KG1 (cell line): ENCODE results near the gene C1QTNF9B.
"Not testable (repeated sequence)": the region's sequence is repeated elsewhere in the genome, so short reads cannot be mapped to it uniquely, and the experiment has no call there.

Experiments
- DNase-seq: peaks from one replicate; lab custom pipeline; 2025; lab: John Stamatoyannopoulos, UW

Gene C1QTNF9B

GRCh38 chr13:23897452-23897919 lies at the start of gene C1QTNF9B:
C1QTNF9B (minus strand) TSS chr13:23897502.
- DNase-seq, result not testable (repeated sequence)

- DNase-seq, result no peak
Observed at GRCh38 chr13:23946900-23947299, 49.6 kb upstream of the C1QTNF9B start.

DNA sequence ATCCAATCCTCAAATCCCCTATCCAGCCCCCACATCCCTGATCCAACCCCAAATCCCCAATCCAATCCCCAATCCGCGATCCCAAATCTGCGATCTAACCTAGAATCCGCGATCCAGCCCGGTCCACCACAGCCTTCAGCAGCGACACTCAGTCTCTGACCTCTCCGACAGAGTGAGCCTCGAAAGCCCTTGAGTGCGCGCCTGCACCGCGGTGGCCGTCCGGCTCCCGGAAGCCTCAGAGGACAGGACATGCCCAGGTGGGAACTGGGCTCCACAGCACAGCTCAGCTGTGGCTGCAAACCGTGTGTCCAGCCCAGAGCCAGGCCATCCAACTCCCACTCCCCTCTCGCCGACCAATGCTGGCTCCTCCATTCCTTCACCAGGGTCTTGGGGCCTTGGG lies 48.8 kb upstream of the C1QTNF9B start:
- no peak for DNase-seq

- DNase-seq, result no peak
Observed at GRCh38 chr13:23945612-23946011, 48.3 kb upstream of the C1QTNF9B start.

GRCh38 chr13:23941211-23941610 lies 43.9 kb upstream of the C1QTNF9B start:
- no peak for DNase-seq

DNA sequence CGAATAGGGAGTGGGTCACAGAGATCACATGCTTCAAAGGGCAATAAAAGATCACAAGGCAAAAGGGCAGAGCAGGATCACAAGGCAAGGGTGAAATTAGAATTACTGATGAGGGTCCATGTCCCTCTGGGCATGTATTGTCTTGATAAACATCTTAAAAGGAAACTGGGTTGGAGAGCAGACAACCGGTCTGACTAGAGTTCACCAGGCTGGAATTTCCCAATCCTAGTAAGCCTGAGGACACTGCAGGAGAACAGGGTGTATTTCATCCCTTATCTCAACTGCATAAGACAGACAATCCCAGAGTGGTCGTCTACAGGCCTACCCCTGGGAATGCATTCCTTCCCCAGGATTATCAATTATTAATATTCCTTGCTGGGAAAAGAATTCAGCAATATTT lies 42.4 kb upstream of the C1QTNF9B start:
- DNase-seq, result not testable (repeated sequence)

- no peak for DNase-seq
Observed at GRCh38 chr13:23934520-23934919, 37.2 kb upstream of the C1QTNF9B start.

- DNase-seq, result no peak
Observed at GRCh38 chr13:23928985-23929384, 31.7 kb upstream of the C1QTNF9B start.

DNA sequence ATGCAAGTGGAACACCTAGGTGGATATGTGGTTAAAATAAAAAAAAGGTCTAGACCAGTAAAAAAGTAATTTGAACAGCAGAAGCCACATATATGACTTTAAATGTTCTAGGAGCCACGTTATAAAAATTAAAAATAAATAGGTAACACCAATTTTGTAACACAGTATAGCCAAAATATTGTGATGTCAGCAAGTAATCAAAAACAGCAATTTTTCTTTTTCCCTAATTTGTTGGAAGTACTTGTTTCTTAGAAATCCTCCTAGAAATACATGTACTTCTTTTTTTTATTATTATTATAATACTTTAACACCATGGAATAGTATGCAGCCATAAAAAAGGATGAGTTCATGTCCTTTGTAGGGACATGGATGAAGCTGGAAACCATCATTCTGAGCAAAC lies 25.7 kb upstream of the C1QTNF9B start:
- no peak for DNase-seq

DNA sequence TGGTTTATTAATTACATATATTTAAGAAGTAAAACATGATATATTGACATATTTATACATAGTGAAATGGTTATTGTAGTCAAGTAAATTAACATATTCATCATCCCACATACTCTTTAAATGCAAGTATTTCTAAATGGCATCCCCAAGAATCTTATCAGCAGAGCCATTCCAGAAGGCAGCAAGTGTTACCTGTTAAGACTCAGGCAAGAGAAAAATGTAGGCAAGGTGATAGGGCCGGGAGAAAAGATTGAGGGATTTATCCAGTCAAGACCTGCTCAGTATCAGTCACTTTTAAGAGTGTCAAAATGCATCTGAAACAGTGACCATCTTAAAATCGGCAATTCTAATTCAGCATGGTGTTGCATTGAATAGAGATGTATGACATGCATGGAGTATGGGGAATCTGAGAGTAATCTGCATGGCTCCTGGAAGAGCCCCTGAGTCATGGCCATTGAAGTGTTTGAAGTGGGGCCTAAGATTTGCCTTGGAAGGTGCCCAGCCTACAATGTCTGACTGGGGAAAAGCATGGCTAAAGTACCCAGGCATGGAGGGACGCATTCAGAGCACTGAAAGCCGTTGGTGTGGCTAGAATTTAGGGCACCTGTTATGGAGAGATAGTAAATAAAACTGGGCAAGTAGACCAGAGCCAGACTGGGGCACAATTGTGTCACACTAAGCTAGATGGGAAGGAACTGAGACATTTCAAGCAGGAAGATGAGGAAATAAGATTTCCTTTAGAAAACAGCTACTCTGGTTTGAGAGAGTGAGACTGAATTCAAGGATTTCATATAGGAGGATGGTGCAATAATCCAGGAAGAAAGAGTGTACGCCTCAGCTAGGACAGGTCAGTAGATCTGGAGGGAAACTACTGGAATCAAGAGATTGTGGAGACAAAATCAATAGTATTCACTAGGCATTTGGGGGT lies 25.0 kb upstream of the C1QTNF9B start:
- DNase-seq, result no peak

DNA sequence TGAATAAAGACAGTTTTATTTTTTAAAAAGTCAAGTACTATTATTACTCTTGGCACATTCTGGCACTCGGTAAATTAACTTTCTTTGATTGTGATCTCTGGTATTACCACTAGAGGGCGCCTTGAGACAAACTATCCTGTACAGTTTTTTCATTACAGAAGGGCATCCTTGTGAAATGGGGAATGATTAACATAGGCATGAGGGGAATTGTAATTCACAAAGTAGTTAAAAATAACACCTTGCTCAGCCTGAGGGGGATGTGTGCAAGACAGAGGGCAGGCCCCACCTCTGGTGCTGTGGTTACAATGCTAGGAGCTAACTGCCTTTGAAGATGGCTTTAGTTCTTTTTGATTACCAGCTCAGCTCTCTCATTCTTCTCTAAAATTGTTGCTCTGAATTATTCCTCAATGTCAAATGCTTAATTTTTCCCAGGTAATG lies 24.2 kb upstream of the C1QTNF9B start:
- DNase-seq, result peak; percentile 30

GRCh38 chr13:23919006-23919405 lies 21.7 kb upstream of the C1QTNF9B start:
- DNase-seq, result no peak

GRCh38 chr13:23918208-23918607 lies 20.9 kb upstream of the C1QTNF9B start:
- no peak for DNase-seq

DNA sequence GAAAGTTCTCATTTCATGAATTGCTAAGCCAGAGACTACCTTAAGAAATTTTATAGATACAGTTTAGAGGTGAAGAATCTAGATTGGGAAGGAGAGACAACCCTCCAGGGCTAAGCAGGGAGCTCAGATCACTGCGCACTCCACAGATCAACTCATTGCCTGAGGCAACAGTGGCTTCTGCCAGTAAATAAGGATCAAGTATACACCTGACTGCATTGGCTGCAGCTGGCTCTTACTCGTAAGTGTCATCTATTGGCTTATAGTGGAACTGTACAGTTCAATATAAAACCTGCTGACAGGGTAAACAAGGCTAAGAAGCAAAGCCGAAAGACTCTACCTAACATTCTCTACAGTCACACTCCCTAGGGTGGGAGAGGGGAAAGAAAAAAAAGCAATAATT lies 18.0 kb upstream of the C1QTNF9B start:
- no peak for DNase-seq

DNA sequence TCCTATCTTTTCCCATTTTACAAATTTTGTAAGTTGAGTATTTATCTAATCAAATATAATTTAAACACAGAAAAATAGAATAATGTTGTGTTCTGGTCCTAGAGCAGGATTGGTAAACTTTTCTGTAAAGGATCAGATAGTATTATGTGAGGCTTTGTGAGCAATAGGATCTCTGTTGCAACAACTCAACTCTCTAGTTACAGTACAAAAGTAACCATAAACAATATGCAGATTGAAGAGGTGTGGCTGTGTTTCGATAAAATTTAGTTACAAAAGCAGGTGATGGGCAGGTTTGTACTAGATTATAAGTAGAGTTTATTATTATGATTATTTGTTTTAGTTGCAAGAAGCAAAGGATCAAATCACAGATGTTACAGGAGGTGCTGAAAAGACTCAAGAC lies 15.2 kb upstream of the C1QTNF9B start:
- no peak for DNase-seq

- DNase-seq, result no peak
Observed at GRCh38 chr13:23909606-23910005, 12.3 kb upstream of the C1QTNF9B start.

DNA sequence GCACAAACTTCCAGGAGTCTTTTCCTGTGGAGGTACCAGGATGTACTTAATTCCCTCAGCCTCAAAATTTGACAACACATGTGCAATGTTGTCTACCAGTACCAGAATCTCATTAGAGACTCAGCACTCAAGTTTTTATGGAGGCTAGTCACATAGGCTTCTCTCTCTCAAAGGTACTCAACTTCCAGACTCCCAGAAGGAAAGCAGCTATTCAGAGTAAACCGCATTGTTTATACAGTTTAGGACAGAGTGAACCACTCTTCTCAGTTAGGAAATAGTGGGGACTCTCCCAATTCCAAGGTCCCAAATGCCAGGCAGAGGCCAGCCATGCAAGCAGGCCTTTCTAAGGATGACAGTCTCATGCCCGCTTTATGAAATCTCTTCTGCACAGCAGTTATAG lies 8.5 kb upstream of the C1QTNF9B start:
- no peak for DNase-seq

DNA sequence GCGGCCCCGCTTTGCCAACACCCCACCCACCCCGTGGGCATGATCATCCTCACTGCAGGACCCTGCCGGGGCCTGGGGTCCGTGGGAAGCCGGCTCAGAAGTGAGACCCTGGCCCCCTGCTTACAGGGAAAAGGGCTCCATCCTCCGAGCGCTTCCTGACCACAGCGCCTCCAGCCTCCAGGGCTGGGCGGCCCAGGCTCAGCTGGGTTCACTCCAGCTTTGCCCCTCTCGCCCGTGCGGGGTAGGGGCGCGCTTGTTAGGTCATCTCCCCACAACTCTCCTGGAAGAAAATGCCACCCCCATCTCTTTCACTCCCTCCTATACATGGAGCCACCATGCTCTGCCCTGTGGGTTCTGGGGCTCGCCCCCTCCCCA lies 6.6 kb upstream of the C1QTNF9B start:
- DNase-seq, result no peak

GRCh38 chr13:23902975-23903905 lies 5.9 kb upstream of the C1QTNF9B start:
- DNase-seq, result no peak

GRCh38 chr13:23901365-23901764 lies 4.1 kb upstream of the C1QTNF9B start:
- DNase-seq, result no peak

DNA sequence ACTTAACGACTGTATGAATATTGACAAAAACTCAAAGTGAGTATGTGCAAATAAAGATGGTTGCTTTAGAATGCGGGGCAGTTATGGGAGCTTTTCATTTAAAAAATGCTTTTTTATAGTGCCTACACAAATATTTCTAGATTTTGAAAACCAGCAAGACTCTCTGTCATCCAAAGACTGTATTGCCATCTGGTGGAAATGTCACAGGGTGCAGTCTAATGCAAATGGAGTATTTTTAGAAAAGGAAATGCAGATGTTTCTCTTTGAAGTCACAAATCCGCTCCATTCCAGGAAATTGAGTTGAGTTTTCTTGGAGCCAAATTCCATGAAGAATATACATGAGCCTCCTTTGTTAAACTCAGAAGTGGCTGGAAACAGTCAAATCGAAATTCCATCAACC lies 2.3 kb upstream of the C1QTNF9B start:
- DNase-seq, result no peak

GRCh38 chr13:23898101-23898500 lies 799 bp upstream of the C1QTNF9B start:
- DNase-seq, result no peak

- DNase-seq, result not testable (repeated sequence)
Observed at GRCh38 chr13:23894746-23895145, 2.6 kb downstream of the C1QTNF9B start.
